NB4 (cell line): Measurements from ENCODE around the gene UCHL5.

ENCODE experiments used
- CTCF ChIP-seq: IDR thresholded peaks from one replicate; pipeline ENCODE4 v1.5.1; 2012; ENCODE audit warnings: low read depth, low read length
- MAX ChIP-seq: IDR thresholded peaks from 2 replicates; pipeline ENCODE4 v1.6.1; 2011; ENCODE audit warnings: low read depth, low read length
- MYC ChIP-seq: IDR thresholded peaks from 2 replicates; pipeline ENCODE4 v1.6.1; 2011; ENCODE audit warnings: low read depth, low read length
- POLR2A ChIP-seq: IDR thresholded peaks from 2 replicates; pipeline ENCODE4 v1.6.1; 2011; ENCODE audit warnings: mild to moderate bottlenecking; ENCODE audit not compliant: insufficient read length; ENCODE audit errors: extremely low read depth

GRCh38 chr1:192969091-192969490, 90.1 kb downstream of the UCHL5 start:
- no peak for TF ChIP-seq POLR2A
- no peak for TF ChIP-seq CTCF
- no peak for TF ChIP-seq MAX
- TF ChIP-seq MYC: no peak
